NCI-H1930 (cell line): ENCODE measurements around the gene NKAIN2.

Source experiments
- DNase-seq, 2 experiments: peaks; one replicate each; lab custom pipeline; 2025; lab: John Stamatoyannopoulos, UW

The NKAIN2 gene

GRCh38 chr6:124769811-124770544 is 966.3 kb downstream of the NKAIN2 start:
- peak in 1 of 2 experiments; percentile 18 for DNase-seq

GRCh38 chr6:124770784-124771183 is 967.1 kb downstream of the NKAIN2 start:
- no peak for DNase-seq

- DNase-seq, result no peak
These were observed 969.2 kb downstream of the NKAIN2 start for GRCh38 chr6:124772733-124773319.

- DNase-seq, result no peak
These were observed 971.5 kb downstream of the NKAIN2 start for GRCh38 chr6:124775121-124775520.

GRCh38 chr6:124777863-124778262 is 974.2 kb downstream of the NKAIN2 start:
- DNase-seq, result no peak

GRCh38 chr6:124780623-124781022 is 977.0 kb downstream of the NKAIN2 start:
- DNase-seq, result no peak

- no peak for DNase-seq
These were observed 979.7 kb downstream of the NKAIN2 start for GRCh38 chr6:124783344-124783743.

GRCh38 chr6:124791156-124791555 is 987.5 kb downstream of the NKAIN2 start:
- DNase-seq, result no peak

- DNase-seq, result no peak
These were observed 988.7 kb downstream of the NKAIN2 start for GRCh38 chr6:124792386-124792785.

- no peak for DNase-seq
These were observed 989.7 kb downstream of the NKAIN2 start for GRCh38 chr6:124793398-124793797.

- peak in 1 of 2 experiments; percentile 6 for DNase-seq
These were observed 992.2 kb downstream of the NKAIN2 start for GRCh38 chr6:124795643-124796463.

- no peak for DNase-seq
These were observed 992.9 kb downstream of the NKAIN2 start for GRCh38 chr6:124796464-124796970.

GRCh38 chr6:124797224-124797623 is 993.6 kb downstream of the NKAIN2 start:
- no peak for DNase-seq

GRCh38 chr6:124798942-124799496 is 995.4 kb downstream of the NKAIN2 start:
- DNase-seq, result no peak

GRCh38 chr6:124799638-124800037 is 996.0 kb downstream of the NKAIN2 start:
- no peak for DNase-seq

- DNase-seq, result no peak
These were observed 996.6 kb downstream of the NKAIN2 start for GRCh38 chr6:124800222-124800621.

GRCh38 chr6:124812067-124812466 is 1008.4 kb downstream of the NKAIN2 start:
- no peak for DNase-seq

- DNase-seq, result no peak
These were observed 1015.7 kb downstream of the NKAIN2 start for GRCh38 chr6:124819346-124819745.

GRCh38 chr6:124822204-124822613 is 1018.5 kb downstream of the NKAIN2 start:
- DNase-seq, result no peak

- DNase-seq, result no peak
These were observed 1019.1 kb downstream of the NKAIN2 start for GRCh38 chr6:124822721-124823120.

- no peak for DNase-seq
These were observed 1019.8 kb downstream of the NKAIN2 start for GRCh38 chr6:124823240-124824111.
